ENCODE measurements around the gene UROC1.

UROC1 gene

DNA sequence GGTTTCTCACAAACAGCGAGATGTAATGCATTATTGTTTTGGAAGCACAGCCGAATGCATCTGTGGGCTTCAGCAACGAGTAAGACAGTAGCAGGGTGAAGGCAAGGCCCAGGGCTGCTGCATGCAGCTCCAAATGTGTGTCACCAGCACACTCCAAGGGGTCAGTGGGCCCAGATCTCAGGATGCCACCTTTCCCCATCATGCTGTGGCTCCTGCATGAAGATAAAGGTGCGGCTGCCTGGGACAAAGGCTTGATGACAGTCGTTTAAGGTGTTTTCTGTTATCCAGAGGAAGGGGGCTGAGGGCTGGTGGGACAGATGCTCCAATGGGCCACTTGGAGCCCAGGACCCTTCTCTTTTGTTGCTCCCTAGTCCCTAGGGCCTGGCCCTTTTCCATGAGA lies 28.0 kb upstream of the UROC1 start:
- TF ChIP-seq ZFX (IDR thresholded peaks at IDR 0.05): no peak
- no peak for TF ChIP-seq CTCF (conservative IDR thresholded peaks at IDR 0.05)
- no peak overlapping the region for H3K27ac ChIP-seq

DNA sequence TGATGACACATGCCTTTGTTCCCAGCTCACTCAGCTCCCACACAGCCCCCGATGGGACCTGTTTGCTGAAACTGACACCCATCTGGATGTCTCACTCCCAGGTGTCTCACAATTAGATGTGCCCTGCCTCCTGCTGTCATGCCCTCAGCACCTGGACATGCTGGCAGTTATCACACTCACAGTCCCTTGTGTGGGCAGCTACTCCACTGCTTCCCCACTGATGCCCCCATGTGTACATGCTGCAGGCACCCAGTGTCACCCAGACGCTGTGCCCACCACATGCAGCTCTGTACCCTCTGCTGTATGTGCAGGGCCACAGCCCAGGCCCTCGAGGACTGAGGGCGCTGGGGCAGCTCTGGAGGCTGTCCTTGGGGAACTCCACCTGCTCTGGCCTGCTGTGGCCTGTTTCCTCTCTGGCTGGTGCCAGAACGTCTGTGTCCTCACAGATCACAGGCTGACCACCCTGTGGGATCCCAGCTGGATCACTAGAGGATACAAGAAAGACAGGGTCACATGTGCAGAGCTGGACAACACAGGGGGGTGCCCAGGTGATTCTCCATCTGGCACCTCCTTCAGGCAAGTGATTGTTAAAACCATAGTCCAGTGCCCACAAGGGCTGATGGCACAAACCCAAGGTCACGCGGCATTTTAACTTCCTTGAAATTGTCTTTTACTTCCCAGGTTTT lies 27.2 kb upstream of the UROC1 start:
- H3K27ac ChIP-seq: no peak overlapping the region
- TF ChIP-seq ZFX (IDR thresholded peaks at IDR 0.05) (no peak), CTCF (conservative IDR thresholded peaks at IDR 0.05) (no peak)

- no peak overlapping the region for H3K27ac ChIP-seq
- TF ChIP-seq CTCF (conservative IDR thresholded peaks at IDR 0.05) (no peak), ZFX (IDR thresholded peaks at IDR 0.05) (no peak)
Measured at GRCh38 chr3:126543457-126544061, 26.0 kb upstream of the UROC1 start.

DNA sequence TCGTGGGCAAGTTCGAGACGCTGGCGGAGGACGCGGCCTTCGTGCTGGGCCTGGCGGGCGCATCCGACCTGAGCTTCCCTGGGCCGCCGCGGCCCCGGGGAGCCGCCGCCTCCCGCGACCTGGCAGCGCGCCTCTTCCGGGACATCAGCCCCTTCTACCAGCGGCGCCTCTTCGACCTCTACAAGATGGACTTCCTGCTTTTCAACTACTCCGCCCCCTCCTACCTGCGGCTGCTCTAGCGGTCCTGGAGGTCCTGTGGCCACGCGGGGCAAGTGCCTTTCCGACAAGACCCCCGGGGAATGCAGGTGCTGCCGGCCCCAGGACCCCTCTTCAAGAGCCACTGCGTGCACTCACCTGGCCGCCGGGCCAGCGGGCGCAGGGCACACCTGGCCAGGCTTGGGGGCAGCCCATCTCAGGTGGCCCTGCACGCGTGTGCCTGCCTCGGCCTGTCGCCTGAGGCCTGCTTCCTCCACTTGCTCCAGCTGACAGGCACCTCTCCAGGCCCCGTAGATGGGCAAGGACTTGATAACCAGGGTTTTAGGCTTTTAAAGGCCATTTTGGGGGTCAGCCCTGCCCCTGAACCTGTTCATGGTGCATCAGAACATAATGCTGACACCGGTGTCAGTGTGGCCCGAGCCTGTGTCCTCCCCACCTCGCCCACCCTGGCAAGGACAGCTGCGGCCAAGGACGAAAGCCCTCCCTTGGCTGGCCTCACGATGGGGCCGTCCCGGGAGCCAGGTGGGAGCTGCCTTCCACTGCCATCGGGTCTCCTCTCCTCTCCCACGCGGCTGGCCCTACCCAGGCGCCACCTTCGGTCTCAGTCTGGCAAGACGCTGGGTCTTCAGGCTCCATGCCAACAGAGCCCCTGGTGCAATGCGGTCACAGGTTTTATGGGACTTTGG lies 25.0 kb upstream of the UROC1 start:
- no peak for TF ChIP-seq CTCF (conservative IDR thresholded peaks at IDR 0.05)
- no peak for TF ChIP-seq ZFX (IDR thresholded peaks at IDR 0.05)
- no peak overlapping the region for H3K27ac ChIP-seq

- TF ChIP-seq CTCF (conservative IDR thresholded peaks at IDR 0.05) (no peak), ZFX (IDR thresholded peaks at IDR 0.05) (no peak)
- H3K27ac ChIP-seq: no peak overlapping the region
Measured at GRCh38 chr3:126541628-126542339, 24.2 kb upstream of the UROC1 start.

GRCh38 chr3:126540951-126541627 lies 23.5 kb upstream of the UROC1 start:
- H3K27ac ChIP-seq: no peak overlapping the region
- TF ChIP-seq ZFX (IDR thresholded peaks at IDR 0.05): no peak
- TF ChIP-seq CTCF (conservative IDR thresholded peaks at IDR 0.05): no peak

Measured in C4-2B (cell line).